GM18526 (cell line): ENCODE data around the gene ZNF207.

Experiments
- POLR2A ChIP-seq: IDR thresholded peaks from 3 replicates; pipeline ENCODE4 v1.6.1; 2011; ENCODE audit not compliant: insufficient read length; ENCODE audit errors: extremely low read depth

Gene ZNF207

GRCh38 chr17:32356378-32356743 lies 6.4 kb downstream of the ZNF207 start:
- TF ChIP-seq POLR2A = no peak

- TF ChIP-seq POLR2A = no peak
Measured at GRCh38 chr17:32356750-32357149, 6.8 kb downstream of the ZNF207 start.

GRCh38 chr17:32357615-32358014 lies 7.7 kb downstream of the ZNF207 start:
- no peak for TF ChIP-seq POLR2A

- TF ChIP-seq POLR2A = no peak
Measured at GRCh38 chr17:32361270-32361669, 11.3 kb downstream of the ZNF207 start.

- no peak for TF ChIP-seq POLR2A
Measured at GRCh38 chr17:32370426-32370825, 20.5 kb downstream of the ZNF207 start.

- no peak for TF ChIP-seq POLR2A
Measured at GRCh38 chr17:32382526-32383223, 32.7 kb downstream of the ZNF207 start.

GRCh38 chr17:32383926-32384434 lies 34.0 kb downstream of the ZNF207 start:
- no peak for TF ChIP-seq POLR2A

- no peak for TF ChIP-seq POLR2A
Measured at GRCh38 chr17:32385121-32385520, 35.2 kb downstream of the ZNF207 start.

- no peak for TF ChIP-seq POLR2A
Measured at GRCh38 chr17:32385971-32386370, 36.0 kb downstream of the ZNF207 start.

DNA sequence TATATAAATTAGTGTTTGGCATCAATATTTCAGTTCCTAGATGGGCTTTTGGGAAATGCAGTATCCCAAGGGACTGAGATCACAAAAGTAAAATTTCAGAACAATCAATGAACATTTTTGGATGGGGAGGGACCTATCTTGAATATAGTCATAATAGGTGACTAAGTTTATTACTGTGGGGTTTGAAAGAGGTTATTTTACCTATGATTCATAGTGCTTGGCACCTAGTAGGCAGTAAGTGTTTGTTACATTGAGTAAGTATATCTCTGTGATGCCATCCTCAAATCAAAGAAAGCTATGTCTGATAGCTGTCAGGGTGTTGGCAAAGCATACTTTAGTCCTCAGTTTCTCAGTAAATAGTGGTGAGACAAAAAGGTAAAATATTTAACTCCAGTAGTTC lies 36.9 kb downstream of the ZNF207 start:
- TF ChIP-seq POLR2A = no peak

- no peak for TF ChIP-seq POLR2A
Measured at GRCh38 chr17:32388613-32389459, 38.9 kb downstream of the ZNF207 start.

DNA sequence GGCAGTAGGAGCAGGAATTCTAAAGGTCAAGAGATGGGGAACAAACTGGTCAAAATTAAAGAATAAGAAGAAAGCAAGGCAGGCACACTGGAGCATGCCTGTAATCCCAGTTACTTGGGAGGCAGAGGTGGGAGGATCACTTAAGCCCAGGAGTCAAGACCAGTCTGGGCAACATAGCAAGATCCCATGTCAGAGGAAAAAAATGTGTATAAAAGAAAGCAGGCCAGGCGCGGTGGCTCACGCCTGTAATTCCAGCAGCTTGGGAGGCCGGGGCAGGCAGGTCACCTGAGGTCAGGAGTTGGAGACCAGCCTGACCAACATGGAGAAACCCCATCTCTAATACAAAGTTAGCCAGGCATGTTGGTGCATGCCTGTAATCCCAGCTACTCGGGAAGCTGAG lies 43.9 kb downstream of the ZNF207 start:
- TF ChIP-seq POLR2A = no peak

GRCh38 chr17:32396343-32396742 lies 46.4 kb downstream of the ZNF207 start:
- TF ChIP-seq POLR2A = no peak

DNA sequence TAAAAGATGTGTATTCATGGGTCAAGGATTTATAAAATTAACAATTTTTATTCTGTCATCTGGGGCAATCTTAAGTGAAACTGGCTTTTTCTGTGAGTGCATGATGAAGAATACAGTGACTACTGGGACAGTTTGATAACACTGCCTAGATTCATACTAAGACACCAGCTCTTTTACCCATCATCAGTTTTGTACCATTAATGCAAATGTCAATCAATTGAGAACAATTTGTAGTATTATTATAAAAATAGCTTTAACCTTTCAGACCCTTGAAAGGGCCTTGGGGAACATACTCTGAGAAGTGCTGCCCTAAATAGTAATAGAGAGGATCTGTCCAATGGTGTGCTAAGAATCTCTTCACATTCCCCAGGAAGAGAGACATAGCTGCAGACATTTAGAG lies 49.0 kb downstream of the ZNF207 start:
- no peak for TF ChIP-seq POLR2A

DNA sequence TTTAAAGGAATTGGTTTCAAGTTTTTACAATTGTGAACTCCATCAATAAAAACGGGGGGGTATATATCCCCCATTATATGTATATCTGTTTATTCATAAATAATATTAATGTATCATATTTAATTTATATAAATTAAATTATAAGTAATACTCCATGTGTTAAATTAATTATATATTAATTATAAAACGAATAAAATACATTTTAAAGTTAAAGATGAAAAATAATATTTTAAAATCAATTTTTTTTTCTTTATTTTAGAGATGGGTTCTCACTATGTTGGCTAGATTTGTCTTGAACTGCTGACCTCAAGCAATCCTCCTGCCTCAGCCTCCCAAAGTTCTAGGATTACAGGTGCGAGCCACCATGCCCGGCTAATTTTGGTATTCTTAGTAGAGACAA lies 76.9 kb downstream of the ZNF207 start:
- TF ChIP-seq POLR2A = no peak

DNA sequence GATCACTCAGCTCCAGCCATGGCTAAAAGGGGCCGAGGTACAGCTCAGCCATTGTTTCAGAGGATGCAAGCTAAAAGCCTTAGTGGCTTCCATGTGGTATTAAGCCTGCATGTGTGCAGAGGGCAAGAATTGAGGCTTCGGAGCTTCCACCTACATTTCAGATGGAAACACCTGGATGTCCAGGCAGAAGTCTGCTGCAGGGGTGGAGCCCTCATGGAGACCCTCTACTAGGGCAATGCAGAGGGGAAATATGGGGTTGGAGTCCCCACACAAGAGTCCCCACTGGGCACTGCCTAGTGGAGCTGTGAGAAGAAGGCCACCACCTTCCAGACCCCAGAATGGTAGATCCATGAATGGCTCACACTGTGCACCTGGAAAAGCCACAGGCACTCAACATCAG lies 79.6 kb downstream of the ZNF207 start:
- TF ChIP-seq POLR2A = no peak
